Suprapubic skin (tissue), 3 donors: ENCODE results near the gene KCNMB2.

Source experiments
- EP300 ChIP-seq: sonication (generic); formaldehyde crosslinking; IDR thresholded peaks from one replicate; pipeline ENCODE4 v1.6.1; 2017; ENCODE audit warnings: antibody characterized with exemption
- POLR2A ChIP-seq, 2 donors: fragments of 450-650 bp; IDR thresholded peaks; one replicate each; pipeline ENCODE4 v1.6.1; 2017; ENCODE audit warnings: antibody characterized with exemption in 2 of 2, mild to moderate bottlenecking in 2 of 2, moderate library complexity in 2 of 2
- TF ChIP-seq, protein P1 (sequence below), 2 donors: fragments of 200-600 bp in 1 of 2; fragments of 450-650 bp in 1 of 2; sonication (generic) in 1 of 2; IDR thresholded peaks; one replicate each; pipeline ENCODE4 v1.5.1; 2016 to 2019; ENCODE audit warnings: antibody characterized with exemption in 2 of 2, mild to moderate bottlenecking in 1 of 2, moderate library complexity in 1 of 2

DNA sequence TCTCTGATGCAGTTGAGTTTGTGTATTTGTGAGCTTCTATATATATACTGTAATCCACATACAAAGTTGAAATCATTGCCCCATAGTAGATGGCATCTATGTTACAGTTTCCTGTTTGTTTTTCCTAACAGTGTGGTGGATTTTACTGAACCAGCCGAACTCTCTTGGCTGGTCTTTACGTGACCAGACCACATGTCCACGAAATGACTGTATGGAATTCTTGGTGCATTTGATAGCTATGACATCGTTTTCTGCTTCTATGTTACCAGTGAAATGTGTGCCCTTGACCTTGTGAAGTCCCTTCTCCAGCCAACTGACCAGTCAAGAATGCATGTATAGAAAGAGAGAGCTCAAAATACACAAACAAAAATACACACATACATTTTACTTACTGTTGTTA is 1.8 kb downstream of the KCNMB2 start:
- TF ChIP-seq, protein P1, sequence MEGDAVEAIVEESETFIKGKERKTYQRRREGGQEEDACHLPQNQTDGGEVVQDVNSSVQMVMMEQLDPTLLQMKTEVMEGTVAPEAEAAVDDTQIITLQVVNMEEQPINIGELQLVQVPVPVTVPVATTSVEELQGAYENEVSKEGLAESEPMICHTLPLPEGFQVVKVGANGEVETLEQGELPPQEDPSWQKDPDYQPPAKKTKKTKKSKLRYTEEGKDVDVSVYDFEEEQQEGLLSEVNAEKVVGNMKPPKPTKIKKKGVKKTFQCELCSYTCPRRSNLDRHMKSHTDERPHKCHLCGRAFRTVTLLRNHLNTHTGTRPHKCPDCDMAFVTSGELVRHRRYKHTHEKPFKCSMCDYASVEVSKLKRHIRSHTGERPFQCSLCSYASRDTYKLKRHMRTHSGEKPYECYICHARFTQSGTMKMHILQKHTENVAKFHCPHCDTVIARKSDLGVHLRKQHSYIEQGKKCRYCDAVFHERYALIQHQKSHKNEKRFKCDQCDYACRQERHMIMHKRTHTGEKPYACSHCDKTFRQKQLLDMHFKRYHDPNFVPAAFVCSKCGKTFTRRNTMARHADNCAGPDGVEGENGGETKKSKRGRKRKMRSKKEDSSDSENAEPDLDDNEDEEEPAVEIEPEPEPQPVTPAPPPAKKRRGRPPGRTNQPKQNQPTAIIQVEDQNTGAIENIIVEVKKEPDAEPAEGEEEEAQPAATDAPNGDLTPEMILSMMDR (IDR thresholded peaks at IDR 0.05) = no peak
- TF ChIP-seq POLR2A (IDR thresholded peaks at IDR 0.05) (no peak), EP300 (no peak)
